ENCODE measurements around the gene CNEP1R1. TPM values are rescaled to one million over a fixed set of nuclear protein-coding genes. Genes with fewer than 3 reads are reported as not detected.

The CNEP1R1 gene
- total RNA-seq, 2 experiments from 2014 or later: 27.7 to 28.4 TPM

DNA sequence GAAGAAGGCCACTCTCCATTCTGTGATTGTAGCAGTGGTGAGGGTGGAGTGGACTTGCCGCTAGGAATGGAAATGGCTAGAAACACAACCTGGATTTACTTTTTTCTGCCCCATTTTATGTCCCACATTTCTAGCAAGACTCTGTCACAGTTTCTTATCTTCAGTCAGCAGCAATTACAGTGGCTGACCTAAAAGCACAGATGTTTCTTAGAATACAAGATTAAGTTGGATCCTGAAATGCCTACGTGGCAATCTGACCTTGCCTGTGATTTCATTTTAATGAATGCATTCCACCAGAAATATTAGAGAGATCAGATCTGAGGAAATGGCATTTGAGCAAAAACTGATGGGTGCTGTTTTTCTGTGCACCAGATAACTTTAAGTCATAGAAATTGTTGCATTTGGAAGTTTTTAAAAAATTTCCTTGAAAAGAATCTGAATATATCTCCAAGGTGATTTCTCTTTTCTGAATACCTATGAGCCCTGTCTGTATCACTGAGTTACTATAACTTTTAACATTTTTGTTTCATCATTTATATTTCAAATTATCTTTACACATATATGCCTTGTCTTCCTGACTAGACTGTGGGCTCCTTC, 46.1 kb downstream of the CNEP1R1 start:
- Mint-ChIP-seq H3K27ac (peak overlapping the region; percentile 8), H3K4me3 (no peak overlapping the region), H3K27me3 (no peaks in the 10 kb centered on the region), H3K9me3 (ENCODE audit: low read depth) (no peaks in the 10 kb centered on the region), H3K4me1 (peaks cover 52% of the 10 kb centered on the region), H3K36me3 (peaks cover 28% of the 10 kb centered on the region)
- DNase-seq (no peak), ATAC-seq (no peak)
- CTCF ChIA-PET: interaction anchor here (2.0 to 9.3 kb wide), 2 partner anchors 11 to 141 kb away, joined by 7 to 153 read pairs; no protein-coding TSS in a partner anchor

DNA sequence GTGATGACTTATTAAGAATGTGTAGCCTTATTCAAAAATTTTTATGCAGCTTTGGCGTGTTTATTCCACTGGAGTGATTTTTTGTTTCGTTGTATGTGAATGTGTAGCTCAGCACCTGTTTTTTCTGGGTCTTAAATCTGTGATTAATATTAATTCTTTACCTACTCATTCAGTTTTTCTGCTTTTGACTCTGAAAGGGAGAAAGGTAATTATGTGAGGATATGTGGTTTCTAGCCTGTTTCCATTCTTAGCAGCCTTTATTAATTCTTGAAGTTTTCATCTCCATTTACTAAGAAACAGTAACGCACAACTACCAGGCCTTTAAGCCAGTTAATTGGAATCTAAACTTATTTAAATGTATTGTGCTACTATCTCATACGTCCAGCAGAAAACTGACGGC, 47.7 kb downstream of the CNEP1R1 start:
- Mint-ChIP-seq H3K36me3 (peaks cover 34% of the 10 kb centered on the region), H3K9me3 (ENCODE audit: low read depth) (no peaks in the 10 kb centered on the region), H3K27me3 (no peaks in the 10 kb centered on the region), H3K27ac (no peak overlapping the region), H3K4me1 (peaks cover 44% of the 10 kb centered on the region), H3K4me3 (no peak overlapping the region)
- no peak for DNase-seq
- CTCF ChIA-PET: interaction anchor here (2.0 to 9.3 kb wide), 2 partner anchors 10 to 140 kb away, joined by 7 to 153 read pairs; no protein-coding TSS in a partner anchor
- no peak for ATAC-seq

GRCh38 chr16:50079397-50080140, 54.5 kb downstream of the CNEP1R1 start:
- CTCF ChIA-PET: no interaction called here
- Mint-ChIP-seq H3K4me1 (peaks cover 16% of the 10 kb centered on the region), H3K9me3 (ENCODE audit: low read depth) (no peaks in the 10 kb centered on the region), H3K36me3 (peaks cover 42% of the 10 kb centered on the region), H3K27me3 (no peaks in the 10 kb centered on the region), H3K27ac (no peak overlapping the region), H3K4me3 (no peak overlapping the region)
- no peak for ATAC-seq
- DNase-seq: no peak

DNA sequence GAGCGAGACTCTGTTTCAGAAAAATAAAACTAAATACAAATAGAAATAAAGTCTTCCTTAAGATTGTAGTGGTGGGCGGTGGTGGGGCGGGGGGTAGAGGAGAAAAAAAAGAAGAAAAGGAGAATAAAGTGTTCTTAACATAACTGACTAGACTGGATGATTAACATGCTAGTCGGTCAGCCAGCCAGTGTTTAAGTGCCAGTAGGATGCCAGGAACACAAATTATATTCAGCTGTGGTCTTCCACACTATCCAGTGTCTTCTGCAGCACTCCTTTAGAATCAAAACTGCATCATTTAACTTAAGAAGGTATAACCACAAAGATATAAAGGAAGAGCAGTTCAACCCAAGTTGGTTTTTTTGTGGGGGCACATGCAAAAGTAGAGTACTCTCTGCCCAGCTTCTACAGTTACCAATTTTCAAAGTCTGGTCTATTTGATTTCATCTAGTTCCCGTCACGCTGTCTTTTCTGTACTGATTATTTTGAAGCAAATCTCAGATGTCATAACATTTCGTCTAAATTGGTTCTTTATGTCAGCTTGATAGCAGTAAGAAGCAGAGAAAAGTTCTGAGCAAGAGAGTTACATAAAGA, 56.5 kb downstream of the CNEP1R1 start:
- peaks cover 16% of the 10 kb centered on the region for H3K4me1 Mint-ChIP-seq
- H3K9me3 Mint-ChIP-seq (ENCODE audit: low read depth): no peaks in the 10 kb centered on the region
- H3K4me3 Mint-ChIP-seq: no peak overlapping the region
- CTCF ChIA-PET: interaction anchor here (0.8 to 2.3 kb wide), 3 partner anchors 9 to 273 kb away, joined by 3 to 7 read pairs (median 4); no protein-coding TSS in a partner anchor
- no peak overlapping the region for H3K27ac Mint-ChIP-seq
- H3K36me3 Mint-ChIP-seq: peaks cover 46% of the 10 kb centered on the region
- H3K27me3 Mint-ChIP-seq: no peaks in the 10 kb centered on the region
- ATAC-seq: no peak
- DNase-seq: no peak

DNA sequence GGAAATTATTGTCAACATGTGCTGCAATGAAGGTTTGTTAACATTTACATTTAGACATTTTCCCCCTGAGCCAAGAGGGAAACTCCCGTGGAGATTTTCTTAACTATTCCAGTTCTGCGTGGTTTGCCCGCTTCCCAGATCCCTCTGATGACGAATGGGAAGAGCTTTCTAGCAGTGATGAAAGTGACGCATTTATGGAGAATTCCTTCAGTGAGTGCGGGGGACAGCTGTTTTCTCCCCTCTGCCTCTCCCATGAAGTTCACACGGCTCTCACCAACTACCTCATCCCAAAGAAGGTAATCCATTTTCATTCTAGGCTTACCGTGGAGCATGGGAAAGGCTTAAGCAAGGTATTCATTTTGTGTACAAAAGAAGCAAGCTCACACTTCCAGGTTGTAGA, 59.0 kb downstream of the CNEP1R1 start:
- H3K36me3 Mint-ChIP-seq: peaks cover 38% of the 10 kb centered on the region
- CTCF ChIA-PET: interaction anchor here (1.1 to 1.2 kb wide), 2 partner anchors 16 to 19 kb away, joined by 3 to 5 read pairs; no protein-coding TSS in a partner anchor
- DNase-seq (no peak), ATAC-seq (no peak)
- H3K4me1 Mint-ChIP-seq: peaks cover 13% of the 10 kb centered on the region
- no peaks in the 10 kb centered on the region for H3K9me3 Mint-ChIP-seq (ENCODE audit: low read depth)
- H3K4me3 Mint-ChIP-seq: no peak overlapping the region
- H3K27ac Mint-ChIP-seq: no peak overlapping the region
- no peaks in the 10 kb centered on the region for H3K27me3 Mint-ChIP-seq

GRCh38 chr16:50086176-50086575, 61.2 kb downstream of the CNEP1R1 start:
- H3K4me1 Mint-ChIP-seq: peaks cover 6% of the 10 kb centered on the region
- peaks cover 32% of the 10 kb centered on the region for H3K36me3 Mint-ChIP-seq
- DNase-seq (no peak), ATAC-seq (no peak)
- no peaks in the 10 kb centered on the region for H3K9me3 Mint-ChIP-seq (ENCODE audit: low read depth)
- H3K27me3 Mint-ChIP-seq: no peaks in the 10 kb centered on the region
- no peak overlapping the region for H3K27ac Mint-ChIP-seq
- CTCF ChIA-PET: no interaction called here
- no peak overlapping the region for H3K4me3 Mint-ChIP-seq

Other genes with a start within 250 kb of the CNEP1R1 start
- gene ZNF423, start 169.1 kb upstream of the CNEP1R1 start, total RNA-seq: not detected
- 10 to 100 TPM; 24.3 to 26.1 TPM for gene HEATR3, start 40.7 kb downstream of the CNEP1R1 start, total RNA-seq
- 10 to 100 TPM; 18.5 to 19.7 TPM for gene TENT4B, start 128.1 kb downstream of the CNEP1R1 start, total RNA-seq
- gene ADCY7, start 241.3 kb downstream of the CNEP1R1 start, total RNA-seq: 100 to 1,000 TPM; 131 to 232 TPM

Measured in activated CD8-positive, alpha-beta memory T cell treated with anti-CD3 and anti-CD28 coated beads, Interleukin-2, amount 10 ng/mL, durations not matched to agents 7 days and 5 days (primary cell).